ENCODE data around the gene TJAP1.
"Not testable (repeated sequence)": the region's sequence is repeated elsewhere in the genome, so short reads cannot be mapped to it uniquely, and the experiment has no call there.

The TJAP1 gene

GRCh38 chr6:43510827-43511163 is 33.4 kb downstream of the TJAP1 start:
- in situ Hi-C loops (cut with HindIII; ENCODE audit: low pct_ligation_motif_present, low pct_unique_long_range_greater_than_20kb, low sequenced_read_pairs): no loop called here
- DNase-seq: no peak

GRCh38 chr6:43511824-43512415 is 34.5 kb downstream of the TJAP1 start:
- no peak for DNase-seq
- in situ Hi-C loops (cut with HindIII; ENCODE audit: low pct_ligation_motif_present, low pct_unique_long_range_greater_than_20kb, low sequenced_read_pairs): no loop called here

GRCh38 chr6:43515808-43516207 is 38.4 kb downstream of the TJAP1 start:
- in situ Hi-C loops (cut with HindIII; ENCODE audit: low pct_ligation_motif_present, low pct_unique_long_range_greater_than_20kb, low sequenced_read_pairs): no loop called here

GRCh38 chr6:43516367-43516696 is 39.0 kb downstream of the TJAP1 start:
- DNase-seq: no peak
- in situ Hi-C loops (cut with HindIII; ENCODE audit: low pct_ligation_motif_present, low pct_unique_long_range_greater_than_20kb, low sequenced_read_pairs): no loop called here

More at GRCh38 chr6:43515808-43516207, 38.4 kb downstream of the TJAP1 start:
- DNase-seq: no peak

GRCh38 chr6:43516697-43517504 is 39.5 kb downstream of the TJAP1 start, which contains the start of the genes POLR1C and YIPF3:
Gene POLR1C (plus strand): TSS chr6:43517089. CDS start chr6:43517110, 21 bp downstream.
Gene YIPF3 (minus strand): TSS chr6:43516926. CDS start chr6:43516807, 119 bp downstream.
- DNase-seq: peak; percentile 97
- in situ Hi-C loops (cut with HindIII; ENCODE audit: low pct_ligation_motif_present, low pct_unique_long_range_greater_than_20kb, low sequenced_read_pairs): no loop called here

GRCh38 chr6:43517505-43518357 is 40.4 kb downstream of the TJAP1 start:
- DNase-seq: no peak
- in situ Hi-C loops (cut with HindIII; ENCODE audit: low pct_ligation_motif_present, low pct_unique_long_range_greater_than_20kb, low sequenced_read_pairs): no loop called here

- in situ Hi-C loops (cut with HindIII; ENCODE audit: low pct_ligation_motif_present, low pct_unique_long_range_greater_than_20kb, low sequenced_read_pairs): no loop called here
- no peak for DNase-seq
These were observed 42.7 kb downstream of the TJAP1 start for GRCh38 chr6:43520097-43520496.

- no peak for DNase-seq
- in situ Hi-C loops (cut with HindIII; ENCODE audit: low pct_ligation_motif_present, low pct_unique_long_range_greater_than_20kb, low sequenced_read_pairs): no loop called here
These were observed 44.5 kb downstream of the TJAP1 start for GRCh38 chr6:43521836-43522235.

- no peak for DNase-seq
- in situ Hi-C loops (cut with HindIII; ENCODE audit: low pct_ligation_motif_present, low pct_unique_long_range_greater_than_20kb, low sequenced_read_pairs): no loop called here
These were observed 45.3 kb downstream of the TJAP1 start for GRCh38 chr6:43522547-43523261.

- no peak for DNase-seq
- in situ Hi-C loops (cut with HindIII; ENCODE audit: low pct_ligation_motif_present, low pct_unique_long_range_greater_than_20kb, low sequenced_read_pairs): no loop called here
These were observed 45.9 kb downstream of the TJAP1 start for GRCh38 chr6:43523284-43523683.

GRCh38 chr6:43524483-43524961 is 47.2 kb downstream of the TJAP1 start:
- in situ Hi-C loops (cut with HindIII; ENCODE audit: low pct_ligation_motif_present, low pct_unique_long_range_greater_than_20kb, low sequenced_read_pairs): no loop called here
- DNase-seq: no peak

GRCh38 chr6:43532201-43532600 is 54.8 kb downstream of the TJAP1 start:
- no peak for DNase-seq
- in situ Hi-C loops (cut with HindIII; ENCODE audit: low pct_ligation_motif_present, low pct_unique_long_range_greater_than_20kb, low sequenced_read_pairs): no loop called here

GRCh38 chr6:43538986-43539385 is 61.6 kb downstream of the TJAP1 start:
- in situ Hi-C loops (cut with HindIII; ENCODE audit: low pct_ligation_motif_present, low pct_unique_long_range_greater_than_20kb, low sequenced_read_pairs); DNase-seq: not testable (repeated sequence)

- in situ Hi-C loops (cut with HindIII; ENCODE audit: low pct_ligation_motif_present, low pct_unique_long_range_greater_than_20kb, low sequenced_read_pairs); DNase-seq: not testable (repeated sequence)
These were observed 62.0 kb downstream of the TJAP1 start for GRCh38 chr6:43539409-43539808.

GRCh38 chr6:43540507-43540906 is 63.1 kb downstream of the TJAP1 start:
- in situ Hi-C loops (cut with HindIII; ENCODE audit: low pct_ligation_motif_present, low pct_unique_long_range_greater_than_20kb, low sequenced_read_pairs): no loop called here
- no peak for DNase-seq

GRCh38 chr6:43541774-43542471 is 64.6 kb downstream of the TJAP1 start:
- in situ Hi-C loops (cut with HindIII; ENCODE audit: low pct_ligation_motif_present, low pct_unique_long_range_greater_than_20kb, low sequenced_read_pairs): no loop called here
- DNase-seq: no peak

- DNase-seq: no peak
- in situ Hi-C loops (cut with HindIII; ENCODE audit: low pct_ligation_motif_present, low pct_unique_long_range_greater_than_20kb, low sequenced_read_pairs): no loop called here
These were observed 67.1 kb downstream of the TJAP1 start for GRCh38 chr6:43544461-43544860.

- DNase-seq: no peak
- in situ Hi-C loops (cut with HindIII; ENCODE audit: low pct_ligation_motif_present, low pct_unique_long_range_greater_than_20kb, low sequenced_read_pairs): no loop called here
These were observed 69.9 kb downstream of the TJAP1 start for GRCh38 chr6:43547222-43547621.
